AG04450 (cell line): Measurements from ENCODE around the gene ZNF765. TPM values are rescaled to one million over a fixed set of nuclear protein-coding genes. Genes with fewer than 3 reads are reported as not detected.
"Not testable (repeated sequence)": the region's sequence is repeated elsewhere in the genome, so short reads cannot be mapped to it uniquely, and the experiment has no call there.

Experiments used
- CTCF ChIA-PET: fragments of 300-600, 350-600 bp; formaldehyde crosslinking; extraction: SDS; loops from one replicate; lab custom pipeline; 2022; ENCODE audit warnings: antibody characterized with exemption, inconsistent platforms; lab: Charles Lee
- POLR2A ChIA-PET: fragments of 350-600 bp; formaldehyde crosslinking; extraction: SDS; loops from one replicate; lab custom pipeline; 2021; ENCODE audit warnings: antibody characterized with exemption, inconsistent platforms; lab: Yijun Ruan, JAX
- DNase-seq: peaks from one replicate; pipeline ENCODE4 v3.0.0-alpha.2; 2011; ENCODE audit warnings: low read depth, low spot score
- H3K27ac ChIP-seq: one replicate; pipeline ENCODE4 v1.5.1; 2012; ENCODE audit warnings: low read depth, low read length, control low read depth
- H3K27me3 ChIP-seq: one replicate; pipeline ENCODE4 v1.6.0; 2012; ENCODE audit warnings: low read length; ENCODE audit not compliant: control insufficient read depth, insufficient read depth
- H3K4me3 ChIP-seq: 2 replicates; pipeline ENCODE4 v1.5.1; 2011; ENCODE audit warnings: mild to moderate bottlenecking, low read depth, low read length, control low read depth
- H3K9me3 ChIP-seq: 2 replicates; pipeline ENCODE4 v1.5.1; 2012; ENCODE audit warnings: low read length; ENCODE audit not compliant: control insufficient read depth, insufficient read depth
- CTCF ChIP-seq: IDR thresholded peaks from 2 replicates; pipeline ENCODE4 v1.5.1; 2011; ENCODE audit warnings: low read depth, low read length, control low read depth, inconsistent platforms
- polyA plus RNA-seq: library from polyadenylated mRNA; depleted of rRNA; stranded (reverse); fragments of >200 nt; gene quantifications from 2 replicates; pipeline ENCODE4 v1.2.3, GENCODE V29; 2011; rRNA removed
- small RNA-seq: library from RNA; depleted of rRNA; stranded (forward); fragments of <200 nt; gene quantifications from one replicate; pipeline ENCODE3, GENCODE V24; 2012; ENCODE audit warnings: low read depth; ENCODE audit not compliant: insufficient read length

ZNF765 gene
- polyA plus RNA-seq, 1 experiment: 5.3 TPM

- CTCF ChIA-PET: interaction anchor here (1.4 kb wide), 1 partner anchor 47 kb away, joined by 3 read pairs; no protein-coding TSS in a partner anchor
- H3K27me3 ChIP-seq: no peaks in the 10 kb centered on the region
- no peak overlapping the region for H3K27ac ChIP-seq
- peaks cover 10% of the 10 kb centered on the region for H3K9me3 ChIP-seq
- DNase-seq: no peak
- POLR2A ChIA-PET: no interaction called here
- H3K4me3 ChIP-seq: no peak overlapping the region
- TF ChIP-seq CTCF: no peak
Observed at GRCh38 chr19:53471916-53472315, 77.0 kb downstream of the ZNF765 start.

- POLR2A ChIA-PET: not testable (repeated sequence)
Observed at GRCh38 chr19:53474832-53475231, 79.9 kb downstream of the ZNF765 start.

GRCh38 chr19:53475470-53475869 lies 80.5 kb downstream of the ZNF765 start:
- CTCF ChIA-PET: not testable (repeated sequence)

More at GRCh38 chr19:53474832-53475231, 79.9 kb downstream of the ZNF765 start:
- CTCF ChIA-PET, DNase-seq, H3K27me3 ChIP-seq, H3K27ac ChIP-seq, H3K4me3 ChIP-seq: not testable (repeated sequence)
- peaks cover 33% of the 10 kb centered on the region for H3K9me3 ChIP-seq

More at GRCh38 chr19:53475470-53475869, 80.5 kb downstream of the ZNF765 start:
- H3K27ac ChIP-seq, H3K4me3 ChIP-seq, DNase-seq, POLR2A ChIA-PET, H3K27me3 ChIP-seq: not testable (repeated sequence)
- H3K9me3 ChIP-seq: peaks cover 37% of the 10 kb centered on the region

Small RNA genes lying within 50 kb of the gene (small RNA-seq; reads per million reads assigned to genes)
- gene RPL39P36: not detected

Other genes with a start within 250 kb of the ZNF765 start
- 5.8 and 6.6 TPM in 2 replicates for gene ZNF347, start 236.1 kb upstream of the ZNF765 start, polyA plus RNA-seq
- 3.2 and 4.1 TPM in 2 replicates for gene ZNF665, start 201.8 kb upstream of the ZNF765 start, polyA plus RNA-seq
- 24.3 and 32.6 TPM in 2 replicates for gene ZNF677, start 140.3 kb upstream of the ZNF765 start, polyA plus RNA-seq
- not detected in 2 replicates for gene VN1R2, start 136.9 kb upstream of the ZNF765 start, polyA plus RNA-seq
- gene VN1R4, start 127.4 kb upstream of the ZNF765 start, polyA plus RNA-seq: not detected in 2 replicates
- gene ZNF845, start 61.4 kb upstream of the ZNF765 start, polyA plus RNA-seq: 4.1 and 5.9 TPM in 2 replicates
- 1.6 and 2.9 TPM in 2 replicates for gene ZNF525, start 29.4 kb upstream of the ZNF765 start, polyA plus RNA-seq
- gene ZNF761, start 36.8 kb downstream of the ZNF765 start, polyA plus RNA-seq: 9.1 and 12.5 TPM in 2 replicates
- 1.7 and 2.1 TPM in 2 replicates for gene ZNF813, start 72.6 kb downstream of the ZNF765 start, polyA plus RNA-seq
- 4.2 and 4.4 TPM in 2 replicates for gene ZNF331, start 143.0 kb downstream of the ZNF765 start, polyA plus RNA-seq
- not detected in 2 replicates for gene DPRX, start 236.8 kb downstream of the ZNF765 start, polyA plus RNA-seq